Measurements from ENCODE around the gene PALM3.

PALM3 gene

GRCh38 chr19:14088634-14089411 is 26.9 kb upstream of the PALM3 start:
- H3K27ac ChIP-seq: no peak overlapping the region
- TF ChIP-seq ZFX (IDR thresholded peaks at IDR 0.05): no peak
- TF ChIP-seq, protein P1, sequence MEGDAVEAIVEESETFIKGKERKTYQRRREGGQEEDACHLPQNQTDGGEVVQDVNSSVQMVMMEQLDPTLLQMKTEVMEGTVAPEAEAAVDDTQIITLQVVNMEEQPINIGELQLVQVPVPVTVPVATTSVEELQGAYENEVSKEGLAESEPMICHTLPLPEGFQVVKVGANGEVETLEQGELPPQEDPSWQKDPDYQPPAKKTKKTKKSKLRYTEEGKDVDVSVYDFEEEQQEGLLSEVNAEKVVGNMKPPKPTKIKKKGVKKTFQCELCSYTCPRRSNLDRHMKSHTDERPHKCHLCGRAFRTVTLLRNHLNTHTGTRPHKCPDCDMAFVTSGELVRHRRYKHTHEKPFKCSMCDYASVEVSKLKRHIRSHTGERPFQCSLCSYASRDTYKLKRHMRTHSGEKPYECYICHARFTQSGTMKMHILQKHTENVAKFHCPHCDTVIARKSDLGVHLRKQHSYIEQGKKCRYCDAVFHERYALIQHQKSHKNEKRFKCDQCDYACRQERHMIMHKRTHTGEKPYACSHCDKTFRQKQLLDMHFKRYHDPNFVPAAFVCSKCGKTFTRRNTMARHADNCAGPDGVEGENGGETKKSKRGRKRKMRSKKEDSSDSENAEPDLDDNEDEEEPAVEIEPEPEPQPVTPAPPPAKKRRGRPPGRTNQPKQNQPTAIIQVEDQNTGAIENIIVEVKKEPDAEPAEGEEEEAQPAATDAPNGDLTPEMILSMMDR (conservative IDR thresholded peaks at IDR 0.05): no peak

- no peak overlapping the region for H3K27ac ChIP-seq
- TF ChIP-seq, protein P1 (conservative IDR thresholded peaks at IDR 0.05): no peak
- TF ChIP-seq ZFX (IDR thresholded peaks at IDR 0.05): no peak
Observed at GRCh38 chr19:14086098-14086497, 24.2 kb upstream of the PALM3 start.

DNA sequence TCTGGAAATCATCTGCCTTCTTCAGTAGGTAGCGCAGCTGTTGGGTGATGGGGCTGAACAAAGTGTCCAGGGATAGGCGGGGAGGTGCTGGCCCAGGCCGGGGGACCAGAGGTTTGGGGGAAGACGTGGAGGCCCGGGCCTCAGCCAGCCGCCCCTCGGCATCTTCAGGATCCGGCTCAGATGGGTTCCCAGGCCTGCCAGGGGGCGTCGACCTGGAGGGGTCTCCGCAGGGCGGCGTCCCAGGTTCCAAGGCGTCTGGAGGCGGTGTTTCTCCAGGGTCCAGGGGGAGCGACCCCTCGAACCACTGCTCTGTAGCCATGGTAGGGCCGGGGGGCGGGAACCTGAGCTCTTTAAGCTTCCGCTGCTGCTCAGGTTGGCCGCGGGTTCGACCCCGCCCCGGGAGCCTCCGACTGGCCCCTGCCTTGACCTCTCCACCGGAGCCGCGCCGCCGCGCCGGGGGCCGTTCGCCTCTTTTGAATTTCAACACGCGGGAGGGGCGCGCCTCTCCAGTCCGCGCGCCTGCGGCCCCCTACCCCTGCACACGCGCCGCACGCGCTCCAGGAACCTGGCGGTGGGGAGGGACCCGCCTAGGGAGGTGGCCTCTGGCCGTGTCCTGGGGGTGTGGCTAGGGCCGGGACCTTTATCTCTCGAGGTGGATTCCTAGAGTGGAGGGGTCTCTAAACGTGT is 23.6 kb upstream of the PALM3 start, which contains the start of gene C19orf67:
C19orf67 (minus strand) TSS at position 475 of the 687 bp plus-strand sequence; CDS start at position 319, 156 bp downstream.
- TF ChIP-seq ZFX (IDR thresholded peaks at IDR 0.05): no peak
- TF ChIP-seq, protein P1 (conservative IDR thresholded peaks at IDR 0.05): no peak
- no peak within 1 kb of the TSS for H3K27ac ChIP-seq

DNA sequence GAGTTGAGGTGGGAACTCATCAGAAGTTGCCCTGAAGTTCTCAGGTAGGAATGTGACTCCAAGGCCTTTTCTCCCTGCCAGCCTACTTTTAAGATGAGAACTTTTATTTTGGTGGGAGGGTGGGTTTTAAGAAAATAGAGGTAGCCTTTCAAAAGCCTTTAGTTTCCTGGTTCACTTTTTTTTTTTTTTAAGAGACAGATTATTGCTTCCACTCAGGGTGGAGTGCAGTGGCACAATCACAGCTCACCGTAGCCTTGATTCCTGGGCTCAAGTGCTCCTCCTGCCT is 20.7 kb upstream of the PALM3 start:
- TF ChIP-seq, protein P1 (conservative IDR thresholded peaks at IDR 0.05): no peak
- no peak for TF ChIP-seq ZFX (IDR thresholded peaks at IDR 0.05)
- H3K27ac ChIP-seq: no peak overlapping the region; the same call in 1 of the 2 replicates

- H3K27ac ChIP-seq: peak overlapping the region; percentile 86
- 0 out of 2 replicates have a peak, but pooled peaks have one; percentile 3 for TF ChIP-seq ZFX (IDR thresholded peaks at IDR 0.05)
- TF ChIP-seq, protein P1 (conservative IDR thresholded peaks at IDR 0.05): no peak
Observed at GRCh38 chr19:14081797-14082674, 20.2 kb upstream of the PALM3 start.

GRCh38 chr19:14080887-14081796 is 19.3 kb upstream of the PALM3 start:
- peak overlapping the region; percentile 86 for H3K27ac ChIP-seq
- peak; percentile 39; the same call in 1 of the 2 replicates for TF ChIP-seq ZFX (IDR thresholded peaks at IDR 0.05)
- TF ChIP-seq, protein P1 (conservative IDR thresholded peaks at IDR 0.05): no peak

Data from C4-2B (cell line).